MCF 10A (cell line): ENCODE measurements around the gene ADM2. TPM values are rescaled to one million over a fixed set of nuclear protein-coding genes. Genes with fewer than 3 reads are reported as not detected.

Experiments used
- BruUV-seq: library from RNA; stranded (reverse); fragments of 400-500 nt; replicated peaks from 2 replicates; lab custom pipeline; 2021; lab: Mats Ljungman, UMichigan
- CTCF ChIA-PET: fragments of 300-600 bp; sonication (Branson Sonifier 250); formaldehyde crosslinking; extraction: SDS; loops from one replicate; lab custom pipeline; 2021; ENCODE audit warnings: antibody characterized with exemption, inconsistent platforms; lab: Yijun Ruan, JAX
- POLR2A ChIA-PET: fragments of 300-600, 350-650 bp; sonication (Branson Sonifier 250); formaldehyde crosslinking; extraction: SDS; loops from one replicate; lab custom pipeline; 2020; ENCODE audit warnings: antibody characterized with exemption, inconsistent platforms; lab: Yijun Ruan, JAX
- DNase-seq: peaks from one replicate; pipeline ENCODE4 v3.0.0-alpha.2; 2018; ENCODE audit not compliant: unreplicated experiment
- H3K27ac Mint-ChIP-seq: one replicate; pipeline ENCODE4 v1.8.0; 2022; ENCODE audit warnings: mild to moderate bottlenecking, low read depth, mixed read lengths; ENCODE audit not compliant: unreplicated experiment
- H3K27me3 Mint-ChIP-seq: one replicate; pipeline ENCODE4 v1.8.0; 2022; ENCODE audit warnings: mixed read lengths; ENCODE audit not compliant: insufficient read depth, unreplicated experiment
- H3K36me3 Mint-ChIP-seq: one replicate; pipeline ENCODE4 v1.8.0; 2022; ENCODE audit warnings: mild to moderate bottlenecking, moderate library complexity, mixed read lengths; ENCODE audit not compliant: insufficient read depth, unreplicated experiment
- H3K4me1 Mint-ChIP-seq: one replicate; pipeline ENCODE4 v1.8.0; 2022; ENCODE audit warnings: mixed read lengths; ENCODE audit not compliant: insufficient read depth, unreplicated experiment
- H3K4me3 Mint-ChIP-seq: one replicate; pipeline ENCODE4 v1.8.0; 2022; ENCODE audit warnings: mild to moderate bottlenecking, moderate library complexity, mixed read lengths; ENCODE audit not compliant: unreplicated experiment
- H3K9me3 Mint-ChIP-seq: one replicate; pipeline ENCODE4 v1.8.0; 2022; ENCODE audit warnings: mixed read lengths; ENCODE audit not compliant: unreplicated experiment
- intact Hi-C: fragments of 100-400 bp; cut with micrococcal nuclease; formaldehyde crosslinking; loops from 2 replicates; pipeline ENCODE4 v1.14.1; 2022
- total RNA-seq: library from RNA; stranded (reverse); gene quantifications from 2 replicates; pipeline ENCODE4 v1.2.3, GENCODE V29; 2022
- TF ChIP-seq, protein P1 (sequence below): fragments of 200-600 bp; IDR thresholded peaks from one replicate; pipeline ENCODE4 v1.8.0; 2022; ENCODE audit warnings: antibody characterized with exemption, mild to moderate bottlenecking; ENCODE audit not compliant: unreplicated experiment

The ADM2 gene
- total RNA-seq, 1 experiment from 2014 or later: 39.7 TPM

DNA sequence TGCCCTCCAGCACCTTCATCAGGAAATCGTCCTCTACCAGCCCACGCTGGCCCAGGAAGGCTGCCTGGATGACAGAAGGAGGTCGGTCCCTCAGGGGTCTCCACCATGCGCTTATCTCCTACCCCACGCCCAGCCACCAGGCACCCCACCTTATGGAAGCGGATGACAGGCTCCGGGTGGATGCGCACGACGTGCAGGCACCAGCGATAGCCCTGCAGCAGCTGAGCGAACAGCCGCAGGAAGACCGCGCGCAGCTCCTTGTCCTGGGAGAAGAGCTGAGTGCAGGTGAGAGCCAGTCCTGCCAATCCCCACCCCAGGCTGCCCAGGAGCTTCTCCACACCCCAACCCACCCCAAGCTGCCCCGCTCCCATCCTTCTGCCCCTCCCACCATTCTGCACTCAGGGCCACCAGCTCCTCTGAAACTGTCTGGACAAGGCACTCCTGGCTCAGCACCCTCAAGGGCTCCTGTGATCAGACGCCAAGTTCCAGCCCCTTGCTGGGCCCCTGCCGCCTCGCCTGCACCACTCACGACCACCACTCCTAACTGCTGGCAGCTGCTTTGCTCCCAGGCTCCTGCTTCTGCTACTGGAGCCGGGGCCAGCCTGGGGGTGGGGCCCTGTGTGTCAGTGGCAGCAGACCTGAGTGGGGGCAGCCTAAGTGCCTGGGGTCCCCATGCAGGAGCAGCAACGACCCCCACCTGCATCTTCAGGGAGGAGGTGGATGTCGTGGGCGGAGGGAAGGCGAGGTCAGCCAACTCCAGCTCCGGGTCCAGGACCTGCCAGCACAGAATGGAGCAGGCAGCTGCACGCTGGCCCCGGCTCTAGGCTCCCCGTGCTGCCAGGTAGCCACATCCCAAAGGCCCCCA, 16.0 kb upstream of the ADM2 start:
- POLR2A ChIA-PET: no interaction called here
- H3K27me3 Mint-ChIP-seq: no peaks in the 10 kb centered on the region
- TF ChIP-seq, protein P1, sequence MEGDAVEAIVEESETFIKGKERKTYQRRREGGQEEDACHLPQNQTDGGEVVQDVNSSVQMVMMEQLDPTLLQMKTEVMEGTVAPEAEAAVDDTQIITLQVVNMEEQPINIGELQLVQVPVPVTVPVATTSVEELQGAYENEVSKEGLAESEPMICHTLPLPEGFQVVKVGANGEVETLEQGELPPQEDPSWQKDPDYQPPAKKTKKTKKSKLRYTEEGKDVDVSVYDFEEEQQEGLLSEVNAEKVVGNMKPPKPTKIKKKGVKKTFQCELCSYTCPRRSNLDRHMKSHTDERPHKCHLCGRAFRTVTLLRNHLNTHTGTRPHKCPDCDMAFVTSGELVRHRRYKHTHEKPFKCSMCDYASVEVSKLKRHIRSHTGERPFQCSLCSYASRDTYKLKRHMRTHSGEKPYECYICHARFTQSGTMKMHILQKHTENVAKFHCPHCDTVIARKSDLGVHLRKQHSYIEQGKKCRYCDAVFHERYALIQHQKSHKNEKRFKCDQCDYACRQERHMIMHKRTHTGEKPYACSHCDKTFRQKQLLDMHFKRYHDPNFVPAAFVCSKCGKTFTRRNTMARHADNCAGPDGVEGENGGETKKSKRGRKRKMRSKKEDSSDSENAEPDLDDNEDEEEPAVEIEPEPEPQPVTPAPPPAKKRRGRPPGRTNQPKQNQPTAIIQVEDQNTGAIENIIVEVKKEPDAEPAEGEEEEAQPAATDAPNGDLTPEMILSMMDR: no peak

DNA sequence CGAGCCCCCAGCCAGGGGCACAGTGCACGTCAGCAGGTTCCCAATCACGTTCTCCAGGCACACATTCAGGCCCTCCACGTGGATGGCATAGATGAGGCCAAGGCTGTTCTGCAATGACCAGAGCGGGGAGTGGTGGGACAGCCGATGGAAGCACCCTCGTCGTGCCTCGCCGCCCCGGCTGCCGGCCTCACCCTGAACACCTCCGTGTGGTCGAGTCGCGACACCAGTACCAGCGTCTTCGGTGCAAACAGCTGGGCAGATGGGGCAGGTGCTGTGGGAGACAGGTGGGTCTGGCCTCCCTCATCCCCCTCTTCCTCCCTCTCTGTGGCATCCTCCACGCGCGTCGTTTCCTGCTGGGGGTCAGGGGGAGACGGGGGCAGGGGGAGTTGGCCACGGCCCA, 14.0 kb upstream of the ADM2 start:
- Mint-ChIP-seq H3K27ac (no peak overlapping the region), H3K9me3 (no peaks in the 10 kb centered on the region), H3K4me3 (no peak overlapping the region), H3K36me3 (peaks cover 34% of the 10 kb centered on the region), H3K27me3 (no peaks in the 10 kb centered on the region), H3K4me1 (peaks cover 9% of the 10 kb centered on the region)
- ChIA-PET CTCF (no interaction called here), POLR2A (interaction anchor here (0.6 to 0.7 kb wide), 2 partner anchors 57 to 68 kb away, joined by 3 read pairs; no protein-coding TSS in a partner anchor)
- BruUV-seq: no TSS peak
- intact Hi-C loops: no loop called here
- DNase-seq: no peak
- TF ChIP-seq, protein P1: no peak

More for the DNA sequence above, 16.0 kb upstream of the ADM2 start:
- CTCF ChIA-PET: interaction anchor here (0.5 to 0.7 kb wide), 4 partner anchors 26 to 214 kb away, joined by 3 read pairs; no protein-coding TSS in a partner anchor
- intact Hi-C loops: no loop called here
- Mint-ChIP-seq H3K4me3 (no peak overlapping the region), H3K9me3 (no peaks in the 10 kb centered on the region), H3K36me3 (peaks cover 38% of the 10 kb centered on the region), H3K27ac (no peak overlapping the region), H3K4me1 (peaks cover under 1% of the 10 kb centered on the region)
- no TSS peak for BruUV-seq
- DNase-seq: no peak

DNA sequence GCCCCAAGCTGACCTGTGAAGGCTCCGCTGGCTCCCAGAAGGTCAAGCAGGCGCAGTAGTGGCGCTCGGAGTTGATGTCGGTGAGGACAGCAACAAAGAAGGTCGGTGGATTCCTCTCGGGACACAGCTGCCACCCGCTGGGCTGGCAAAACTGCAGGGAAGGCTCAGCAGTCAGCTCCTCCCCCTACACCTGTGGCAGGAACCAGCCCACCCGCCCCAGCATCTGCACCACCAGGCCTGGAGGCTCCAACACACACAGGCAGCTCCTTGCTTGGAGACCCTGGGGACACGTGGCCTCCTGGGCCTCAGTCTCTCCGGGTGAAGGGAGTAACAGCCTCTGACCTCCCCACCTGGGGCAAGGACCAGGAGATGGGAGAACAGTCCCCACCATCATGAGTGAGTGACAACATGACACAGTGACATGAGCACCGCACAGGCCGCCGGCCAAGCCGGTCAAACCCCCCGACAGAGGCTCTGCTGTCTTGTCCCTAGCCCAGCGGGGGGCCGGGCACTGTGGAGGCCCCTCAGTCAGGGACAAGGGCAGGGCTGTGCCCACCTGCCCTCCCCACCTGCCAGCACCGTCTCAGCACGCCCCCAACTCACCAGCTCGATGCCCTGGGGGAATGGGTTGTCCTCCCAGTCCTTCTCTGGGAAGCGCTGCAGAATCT, 13.4 kb upstream of the ADM2 start:
- Mint-ChIP-seq H3K27me3 (no peaks in the 10 kb centered on the region), H3K36me3 (peaks cover 32% of the 10 kb centered on the region), H3K9me3 (no peaks in the 10 kb centered on the region), H3K4me1 (peaks cover 11% of the 10 kb centered on the region), H3K4me3 (no peak overlapping the region), H3K27ac (no peak overlapping the region)
- DNase-seq: no peak
- TF ChIP-seq, protein P1: no peak
- ChIA-PET CTCF (interaction anchor here (0.6 to 1.1 kb wide), 2 partner anchors 30 to 145 kb away, joined by 3 to 4 read pairs; no protein-coding TSS in a partner anchor), POLR2A (interaction anchor here (0.7 to 0.9 kb wide), 2 partner anchors 11 to 68 kb away, joined by 3 read pairs; no protein-coding TSS in a partner anchor)
- no TSS peak for BruUV-seq
- intact Hi-C loops: no loop called here

DNA sequence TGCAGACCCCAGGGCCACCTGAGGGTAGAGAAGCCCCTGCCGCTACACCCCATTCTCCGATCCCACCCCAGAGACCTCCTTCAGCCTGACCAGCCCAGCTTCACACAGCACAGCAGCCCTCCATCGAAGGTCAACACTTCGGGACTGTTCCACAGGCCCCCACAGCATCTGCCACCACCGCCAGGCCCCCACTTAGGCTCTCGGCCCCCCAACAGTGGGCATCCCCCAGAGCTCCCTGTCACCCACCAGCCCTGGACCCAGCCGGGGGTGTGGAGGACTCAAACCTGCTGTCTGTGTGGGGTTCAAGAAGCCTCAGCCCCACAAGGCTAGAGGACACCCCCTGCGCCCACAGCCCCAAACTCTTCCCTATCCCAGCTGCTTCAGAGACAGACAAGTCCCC, 12.7 kb upstream of the ADM2 start:
- CTCF ChIA-PET: interaction anchor here (0.6 to 1.1 kb wide), 5 partner anchors 10 to 145 kb away, joined by 3 to 6 read pairs (median 4); no protein-coding TSS in a partner anchor
- H3K36me3 Mint-ChIP-seq: peaks cover 30% of the 10 kb centered on the region
- peaks cover 18% of the 10 kb centered on the region for H3K4me1 Mint-ChIP-seq
- POLR2A ChIA-PET: interaction anchor here (0.8 to 1.2 kb wide), 3 partner anchors 10 to 25 kb away, joined by 3 read pairs; no protein-coding TSS in a partner anchor
- H3K27ac Mint-ChIP-seq: no peak overlapping the region
- H3K9me3 Mint-ChIP-seq: no peaks in the 10 kb centered on the region
- BruUV-seq: no TSS peak
- no peak overlapping the region for H3K4me3 Mint-ChIP-seq
- TF ChIP-seq, protein P1: no peak
- H3K27me3 Mint-ChIP-seq: no peaks in the 10 kb centered on the region
- DNase-seq: no peak
- intact Hi-C loops: no loop called here
